NCI-H226 (cell line): ENCODE results near the gene CFAP161.
"Not testable (repeated sequence)": the region's sequence is repeated elsewhere in the genome, so short reads cannot be mapped to it uniquely, and the experiment has no call there.

Source experiments
- DNase-seq: peaks from one replicate; pipeline ENCODE4 v3.0.0-alpha.2; 2015

Gene CFAP161

DNA sequence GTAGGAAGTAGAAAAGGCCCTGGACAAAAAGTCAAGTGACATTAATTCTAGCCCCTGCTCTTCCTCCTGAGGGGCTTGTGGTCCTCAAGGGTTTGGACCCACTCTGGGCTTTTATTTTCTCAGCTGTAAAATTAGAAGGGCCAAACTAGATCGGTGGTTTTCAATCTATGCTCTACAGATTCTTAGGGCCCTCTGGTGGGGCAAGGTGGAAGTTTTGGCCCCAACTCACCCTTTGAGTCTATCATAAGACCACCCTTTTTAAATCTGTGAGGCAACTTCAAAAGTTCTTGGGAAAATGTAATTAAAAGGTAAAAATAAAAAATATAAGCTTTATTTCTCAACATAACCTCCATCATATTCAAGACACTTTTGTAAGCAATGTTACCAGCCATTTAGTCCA, 25.6 kb upstream of the CFAP161 start:
- DNase-seq, result no peak

DNA sequence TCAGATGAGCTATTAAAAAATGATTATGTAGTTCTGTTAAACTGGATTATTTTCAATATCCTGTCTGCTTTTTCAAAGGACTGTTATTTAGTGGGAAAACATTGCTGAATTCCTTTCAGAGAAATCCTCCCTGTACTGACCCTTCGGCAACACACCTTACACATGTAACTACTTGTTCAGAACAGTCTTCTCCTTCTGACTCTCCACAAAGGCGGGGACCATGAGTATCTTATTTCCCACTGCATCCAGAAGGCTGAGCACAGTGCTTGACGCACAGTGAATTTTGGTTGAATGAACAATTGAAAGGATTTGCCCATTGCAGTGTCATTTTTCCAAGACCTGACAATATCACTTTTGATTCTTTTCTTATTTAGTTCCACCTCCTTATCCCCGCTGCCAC, 23.1 kb upstream of the CFAP161 start:
- DNase-seq, result no peak

DNA sequence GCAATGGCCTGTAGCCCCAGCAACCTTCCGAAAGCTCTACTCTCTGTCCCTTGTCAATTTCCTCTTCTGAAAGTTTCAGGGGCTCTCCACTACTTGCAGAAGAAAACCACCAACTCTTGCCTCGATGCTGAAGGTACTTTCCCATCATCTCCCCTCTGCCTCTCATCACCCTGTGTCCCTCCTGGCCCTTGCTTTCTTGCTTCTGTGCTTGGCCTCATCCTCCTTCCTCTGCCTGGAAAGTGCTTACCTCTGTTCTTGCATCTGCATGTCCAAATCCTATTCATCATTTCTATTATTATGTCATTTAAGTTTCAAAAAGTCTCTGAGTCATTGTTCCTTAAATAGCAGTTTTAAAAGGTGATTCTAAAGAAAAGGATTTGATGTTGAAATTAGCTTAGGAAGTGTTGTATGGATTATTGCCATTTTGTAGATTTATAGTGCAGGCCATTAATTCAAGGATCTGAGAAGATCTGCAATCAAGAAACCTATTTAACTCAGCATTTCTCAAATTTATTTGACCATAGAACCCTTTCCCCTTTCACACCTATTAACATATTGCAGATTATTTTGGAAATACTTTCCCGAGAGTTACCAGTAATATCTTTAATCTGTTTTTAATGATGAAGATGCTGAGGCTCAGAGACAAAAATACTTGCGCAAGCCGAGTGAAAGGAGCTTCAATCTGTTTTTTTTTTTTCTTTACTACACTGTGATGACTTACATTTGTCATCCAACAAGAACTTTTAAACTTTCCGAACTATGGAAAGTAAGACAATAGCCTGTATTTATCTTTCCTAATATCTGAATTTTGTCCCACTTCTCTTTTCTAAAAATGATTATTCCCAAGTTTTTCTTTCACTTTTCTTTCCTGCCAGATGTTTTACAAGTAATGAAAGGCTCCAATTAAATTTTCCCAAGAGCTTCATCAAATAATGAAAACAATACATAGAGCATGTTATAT, 22.3 kb upstream of the CFAP161 start:
- DNase-seq, result no peak

DNA sequence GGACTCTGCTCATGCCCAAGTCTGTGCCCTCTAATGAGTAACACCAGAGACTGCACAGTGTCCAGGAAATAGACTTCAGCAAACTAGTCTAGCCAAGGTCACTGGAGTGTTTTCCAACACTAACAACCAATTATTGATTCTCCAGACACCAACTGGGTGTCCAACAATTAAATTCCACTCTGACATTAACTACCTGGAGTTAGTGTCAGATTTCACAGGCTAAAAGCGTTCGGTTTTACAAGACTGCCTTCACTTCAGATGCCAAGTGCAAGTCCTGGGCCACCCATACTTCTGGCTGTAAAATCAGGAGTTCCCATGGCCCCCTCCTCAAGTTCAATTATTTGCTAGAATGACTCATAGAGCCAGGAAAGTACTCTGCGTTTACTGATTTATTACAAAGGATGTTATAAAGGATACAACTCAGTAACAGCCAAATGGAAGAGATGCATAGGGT, 20.8 kb upstream of the CFAP161 start:
- DNase-seq, result no peak

DNA sequence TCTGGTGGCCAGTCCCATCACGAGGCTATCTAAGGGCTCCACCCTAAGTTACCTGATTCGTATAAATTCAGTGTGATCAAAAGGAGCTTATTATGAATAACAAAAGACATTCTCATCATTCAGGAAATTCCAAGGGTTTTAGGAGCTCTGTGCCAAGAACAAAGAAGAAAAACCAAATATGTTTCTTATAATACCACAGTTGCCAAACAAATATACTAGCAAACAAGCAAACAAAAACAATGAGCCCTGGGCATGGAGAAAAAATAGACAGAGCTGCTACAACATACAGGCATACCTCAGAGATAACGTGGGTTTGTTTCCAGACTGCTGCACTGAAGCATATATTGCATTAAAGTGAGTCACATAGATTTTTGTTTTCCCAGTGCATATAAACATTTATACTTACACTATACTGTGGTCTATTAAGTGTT, 20.2 kb upstream of the CFAP161 start:
- DNase-seq, result no peak

DNA sequence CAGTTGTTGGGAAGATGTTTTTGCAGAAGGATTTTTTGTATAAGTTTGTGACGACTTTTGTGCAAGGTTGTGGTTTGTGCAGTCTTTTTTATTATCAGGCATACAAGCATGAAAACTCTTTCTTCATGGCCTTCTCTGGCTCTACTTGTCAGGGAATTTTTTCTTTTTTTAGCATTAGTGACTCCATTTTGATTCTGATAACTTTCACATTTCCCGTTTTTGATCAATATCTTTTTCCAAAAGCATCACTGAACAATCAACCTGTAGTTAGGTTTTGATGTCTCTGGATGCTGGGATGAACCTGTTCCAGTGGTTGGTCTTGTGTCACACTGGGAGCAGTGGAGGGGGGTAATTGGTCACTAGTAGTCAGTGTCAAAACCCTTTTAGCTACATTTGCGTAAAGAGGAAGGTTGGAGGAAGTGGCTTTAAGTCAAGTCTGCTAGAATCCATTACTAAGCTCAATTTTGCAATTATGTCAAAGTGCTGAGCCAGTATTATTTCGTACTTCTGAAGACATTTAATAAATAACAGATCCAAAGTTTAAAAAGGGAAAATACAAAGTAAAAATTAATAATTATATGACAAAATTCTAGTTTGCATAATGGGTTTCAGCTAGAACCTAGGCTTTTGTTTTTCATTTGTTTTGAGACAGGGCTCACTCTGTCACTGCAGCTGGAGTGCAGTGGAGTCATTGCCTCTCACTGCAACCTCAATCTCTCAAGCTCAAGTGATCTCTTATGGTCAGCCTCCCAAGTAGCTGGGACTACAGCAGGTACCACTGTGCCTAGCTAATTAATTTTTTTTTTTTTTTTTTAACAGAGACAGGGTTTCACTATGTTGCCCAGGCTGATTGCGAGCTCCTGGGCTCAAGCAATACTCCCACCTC, 18.8 kb upstream of the CFAP161 start:
- no peak for DNase-seq

DNA sequence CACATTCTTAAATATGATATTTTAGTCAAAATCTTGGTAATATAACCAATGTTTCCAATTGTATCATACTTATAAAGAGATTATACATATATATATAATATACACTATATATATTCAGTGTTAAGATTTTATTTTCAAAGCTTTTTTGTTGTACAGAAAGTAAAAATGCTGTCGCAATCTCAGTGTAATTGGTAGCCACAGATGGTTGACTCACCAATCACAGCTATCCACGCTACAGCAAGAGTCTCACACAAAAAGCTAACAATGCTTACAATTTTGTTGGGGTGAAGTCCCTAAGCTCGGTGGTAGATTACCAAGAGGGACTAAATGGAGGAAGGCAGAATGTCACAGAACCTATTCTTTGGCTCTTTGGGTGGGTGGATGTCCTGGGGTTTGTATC, 16.9 kb upstream of the CFAP161 start:
- DNase-seq, result no peak

DNA sequence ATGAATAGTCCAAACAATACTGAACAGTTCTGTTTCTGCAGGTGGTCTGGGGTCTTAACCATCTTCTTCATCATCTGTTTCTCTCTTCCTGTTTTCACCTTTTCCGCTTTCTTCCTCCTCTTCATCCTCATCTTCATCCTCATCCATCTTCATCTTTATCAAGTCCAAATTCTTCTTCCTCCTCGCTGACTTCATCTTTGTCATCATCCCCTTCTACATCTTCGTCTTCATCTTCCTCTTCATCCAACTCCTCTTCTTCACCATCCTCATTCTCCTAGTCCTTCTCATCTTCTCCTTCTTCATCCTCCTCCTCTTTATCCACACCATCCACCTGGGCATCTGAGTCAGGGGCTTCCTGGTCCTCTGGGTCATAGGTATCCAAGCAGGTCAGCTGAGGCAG, 16.5 kb upstream of the CFAP161 start:
- DNase-seq, result no peak

DNA sequence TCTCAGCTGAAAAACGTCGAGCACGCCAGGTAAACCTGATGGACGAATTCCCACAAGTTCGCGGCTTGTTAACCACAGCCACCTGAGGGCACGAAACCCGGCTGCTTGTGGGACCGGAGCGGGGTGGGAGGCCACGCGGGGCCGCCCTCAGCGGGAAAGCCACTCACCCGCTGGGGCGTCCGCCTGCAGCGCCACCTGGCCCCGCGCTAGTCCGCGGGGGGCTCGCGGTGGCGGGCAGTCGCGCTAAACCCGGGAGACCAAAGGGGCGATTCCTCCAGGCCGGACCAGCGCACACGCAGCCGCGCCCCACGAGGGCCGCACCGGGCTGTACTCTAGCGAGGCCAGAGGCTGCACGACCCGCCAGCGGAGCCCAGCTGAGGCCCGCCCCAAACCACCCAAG, 15.7 kb upstream of the CFAP161 start:
- DNase-seq, result no peak

DNA sequence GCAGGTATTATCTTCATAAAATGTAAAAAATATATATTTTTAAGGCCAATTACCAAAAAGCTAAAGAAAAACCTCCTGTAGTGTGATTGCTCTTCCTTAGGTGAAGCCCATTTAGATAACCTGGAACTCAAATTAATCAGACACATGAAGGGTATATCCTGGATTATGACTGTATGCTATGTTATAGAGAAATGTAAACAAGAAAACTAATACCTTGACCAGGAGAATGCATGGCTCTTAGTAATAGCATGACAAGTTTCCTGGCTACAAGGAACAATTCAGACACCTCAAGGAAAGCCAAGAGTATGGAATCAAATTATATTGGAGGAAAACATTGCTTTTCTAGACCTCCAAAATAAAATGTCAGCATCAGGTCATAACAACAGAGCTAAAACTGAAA, 14.0 kb upstream of the CFAP161 start:
- DNase-seq, result no peak

DNA sequence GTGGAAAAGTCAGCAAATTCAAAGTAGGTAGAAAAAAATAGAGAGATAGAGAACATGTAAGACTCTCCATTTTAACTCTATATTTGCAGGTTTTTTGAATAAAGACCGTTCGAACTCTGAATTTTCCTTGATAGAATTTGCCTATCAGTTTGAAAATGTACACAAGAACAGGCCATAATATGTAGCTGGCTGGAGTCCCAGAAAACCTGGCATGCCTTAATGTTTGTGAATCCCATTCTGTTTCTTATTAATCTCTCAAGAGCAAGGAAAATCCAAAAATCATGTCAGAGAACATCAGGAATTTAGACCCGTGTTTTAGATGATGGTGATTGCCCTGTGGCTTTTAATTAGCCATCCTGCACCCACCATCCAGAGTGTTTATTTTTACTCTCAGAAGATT, 7.2 kb upstream of the CFAP161 start:
- no peak for DNase-seq

DNA sequence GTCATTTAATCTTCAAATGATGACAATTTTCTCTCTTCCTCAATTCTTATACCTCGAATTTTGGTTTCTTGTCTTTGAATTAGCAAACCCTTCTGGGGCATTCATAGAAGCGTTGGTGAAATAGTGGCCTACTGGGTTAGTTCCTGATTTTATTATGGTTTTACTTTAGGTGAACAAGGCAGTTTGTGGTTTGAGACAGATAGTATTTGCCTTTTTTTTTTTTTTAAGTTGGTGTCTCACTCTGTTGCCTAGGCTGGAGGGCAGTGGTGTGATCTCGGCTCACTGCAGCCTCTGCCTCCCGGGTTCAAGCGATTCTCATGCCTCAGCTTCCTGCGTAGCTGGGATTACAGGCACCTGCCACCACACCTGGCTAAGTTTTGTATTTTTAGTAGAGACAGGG, 7.4 kb downstream of the CFAP161 start:
- not testable (repeated sequence) for DNase-seq

DNA sequence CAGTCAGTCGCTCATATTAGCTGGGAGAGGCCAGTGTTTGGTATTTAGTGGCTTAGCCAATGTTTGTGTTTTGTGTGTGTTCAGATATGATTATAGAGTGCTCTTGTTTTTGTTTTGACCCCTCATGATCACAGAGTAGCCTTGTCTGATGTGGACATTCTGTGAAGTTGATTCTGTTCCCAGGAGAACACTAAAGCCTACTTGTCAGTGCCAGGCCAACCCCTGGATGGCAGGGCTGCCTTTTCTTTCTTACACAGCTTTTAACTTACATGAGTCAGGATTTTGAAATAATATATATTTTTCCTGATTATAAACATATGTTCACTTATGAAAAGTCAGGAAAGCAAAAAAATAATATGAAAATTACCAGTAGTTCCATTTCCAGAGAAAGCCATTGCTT, 11.9 kb downstream of the CFAP161 start:
- no peak for DNase-seq

DNA sequence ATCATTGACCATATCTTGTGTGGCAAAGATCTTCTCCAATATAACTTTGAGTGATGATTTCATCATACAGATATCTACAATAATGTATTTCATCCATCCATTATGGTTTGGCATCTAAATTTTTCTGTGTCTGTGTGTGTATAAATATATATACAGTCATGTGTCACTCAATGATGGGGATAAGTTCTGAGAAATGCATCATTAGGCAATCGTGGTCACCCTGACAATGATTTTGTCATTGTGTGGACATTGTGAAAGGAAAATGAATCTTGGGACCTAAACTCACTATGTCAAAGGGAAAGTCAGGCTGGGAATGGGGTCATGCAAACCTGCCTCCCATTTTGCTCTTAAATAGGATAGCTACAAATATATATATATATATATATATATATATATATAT, 12.4 kb downstream of the CFAP161 start:
- no peak for DNase-seq

DNA sequence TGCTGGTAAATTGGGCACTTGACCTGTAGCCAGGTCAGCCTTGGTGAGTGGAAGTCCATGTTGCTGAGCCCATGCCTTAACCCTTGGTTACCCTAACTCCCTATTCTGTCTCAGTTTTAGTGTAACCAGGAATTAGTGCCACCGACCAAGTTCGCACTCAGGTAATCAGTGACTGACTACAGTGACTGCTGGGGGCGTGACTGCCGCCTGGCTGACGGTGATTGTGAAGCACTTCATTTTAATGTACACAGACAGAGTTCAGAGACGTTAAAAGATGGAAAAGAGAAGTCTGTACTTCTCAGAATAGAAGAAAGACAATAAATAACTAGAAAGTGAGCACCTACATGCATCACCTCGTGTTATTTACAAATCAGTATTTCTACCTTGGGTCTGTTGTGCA, 17.3 kb downstream of the CFAP161 start:
- DNase-seq, result no peak

DNA sequence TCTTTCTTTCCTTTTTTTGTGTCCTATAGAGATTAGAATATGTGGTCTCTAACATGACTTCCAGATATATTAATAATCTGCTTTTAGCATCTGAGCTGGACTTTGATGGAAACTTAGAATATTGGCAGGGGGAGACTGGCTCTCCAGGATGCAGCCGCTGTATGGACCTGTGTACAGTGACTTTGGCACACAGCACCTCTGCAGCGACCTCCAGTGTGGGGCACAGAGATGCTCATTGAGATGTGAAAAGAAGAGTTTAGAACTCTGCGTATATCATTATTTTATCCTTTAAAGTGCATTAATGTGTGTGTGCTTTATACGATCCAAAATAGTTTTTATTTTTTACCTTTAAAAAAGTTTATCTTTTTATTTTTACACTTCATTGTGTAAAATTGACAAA, 18.3 kb downstream of the CFAP161 start:
- no peak for DNase-seq

DNA sequence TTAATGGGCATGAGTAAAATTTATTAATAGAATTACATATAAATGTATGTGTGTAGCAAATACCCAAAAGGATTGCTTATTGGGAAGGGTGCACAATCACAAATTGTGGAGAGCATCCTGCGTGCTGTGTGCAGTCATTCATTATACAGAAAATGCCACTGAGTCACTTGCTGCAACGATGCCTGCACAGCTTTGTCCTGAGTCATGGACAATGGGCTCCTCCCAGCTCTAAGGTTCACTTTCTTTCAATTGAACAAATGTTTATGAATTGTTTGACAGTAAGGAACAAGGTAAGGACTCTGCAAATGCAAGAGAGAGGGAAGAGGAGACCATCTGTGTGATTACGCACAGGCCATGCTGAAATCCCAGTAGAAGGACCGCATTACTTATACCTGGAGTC, 18.7 kb downstream of the CFAP161 start:
- DNase-seq, result no peak

DNA sequence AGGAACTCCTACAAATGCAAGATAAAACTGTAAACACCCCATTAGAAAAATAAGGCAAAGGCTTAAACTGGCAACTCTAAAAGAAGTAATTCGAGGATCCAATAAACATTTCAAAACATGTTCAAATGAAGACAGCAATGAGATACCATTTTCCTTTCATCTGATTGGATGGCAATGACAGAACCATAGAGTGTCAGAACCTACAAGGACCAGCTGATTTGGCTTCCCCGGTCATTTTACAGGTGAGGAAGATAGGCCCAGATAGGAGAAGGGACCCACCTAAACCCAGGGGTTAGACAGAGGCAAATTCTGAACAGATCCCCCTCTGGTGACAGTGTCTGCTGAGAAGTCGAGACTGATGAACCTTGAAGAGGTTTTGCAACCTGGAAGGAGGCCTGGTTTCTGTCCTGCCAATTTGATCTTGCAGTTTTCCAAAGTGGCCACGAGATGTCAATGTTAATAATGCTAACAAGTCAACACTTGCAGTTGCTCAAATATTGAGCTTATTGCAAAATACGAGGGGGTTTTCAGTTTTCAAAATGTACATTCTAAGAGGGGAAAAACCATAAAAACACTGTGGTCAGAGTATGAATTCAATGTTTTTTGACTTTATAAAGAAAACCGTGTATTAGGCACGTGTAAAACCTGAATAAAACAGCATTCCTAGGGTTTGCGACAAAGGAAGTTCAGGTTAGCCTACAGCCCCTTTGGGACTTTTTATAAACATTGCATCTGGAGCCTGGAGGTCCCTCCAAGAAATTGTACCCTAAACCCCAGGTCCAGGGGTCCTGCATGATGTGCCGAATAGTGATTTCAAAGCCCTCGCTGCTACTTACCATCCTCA, 21.5 kb downstream of the CFAP161 start:
- DNase-seq, result peak; percentile 57

DNA sequence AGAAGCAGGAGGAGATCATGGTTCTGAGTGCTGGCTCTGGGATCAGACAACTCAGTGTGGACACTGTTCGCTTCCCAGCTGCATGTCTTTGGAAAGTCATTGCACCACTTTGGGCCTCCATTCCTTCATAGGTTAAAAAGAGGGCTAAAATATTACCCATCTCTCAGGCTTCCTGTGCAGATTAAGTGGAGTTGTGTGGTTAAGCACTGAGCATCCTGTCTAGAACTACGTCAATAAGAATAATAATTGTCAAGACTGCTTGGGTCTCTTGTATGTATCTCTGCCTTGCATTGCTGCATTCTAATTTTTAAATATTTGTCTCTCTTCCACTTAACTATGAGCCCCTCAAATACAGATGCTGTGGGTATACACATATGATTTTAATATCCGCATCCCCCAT, 22.3 kb downstream of the CFAP161 start:
- no peak for DNase-seq

DNA sequence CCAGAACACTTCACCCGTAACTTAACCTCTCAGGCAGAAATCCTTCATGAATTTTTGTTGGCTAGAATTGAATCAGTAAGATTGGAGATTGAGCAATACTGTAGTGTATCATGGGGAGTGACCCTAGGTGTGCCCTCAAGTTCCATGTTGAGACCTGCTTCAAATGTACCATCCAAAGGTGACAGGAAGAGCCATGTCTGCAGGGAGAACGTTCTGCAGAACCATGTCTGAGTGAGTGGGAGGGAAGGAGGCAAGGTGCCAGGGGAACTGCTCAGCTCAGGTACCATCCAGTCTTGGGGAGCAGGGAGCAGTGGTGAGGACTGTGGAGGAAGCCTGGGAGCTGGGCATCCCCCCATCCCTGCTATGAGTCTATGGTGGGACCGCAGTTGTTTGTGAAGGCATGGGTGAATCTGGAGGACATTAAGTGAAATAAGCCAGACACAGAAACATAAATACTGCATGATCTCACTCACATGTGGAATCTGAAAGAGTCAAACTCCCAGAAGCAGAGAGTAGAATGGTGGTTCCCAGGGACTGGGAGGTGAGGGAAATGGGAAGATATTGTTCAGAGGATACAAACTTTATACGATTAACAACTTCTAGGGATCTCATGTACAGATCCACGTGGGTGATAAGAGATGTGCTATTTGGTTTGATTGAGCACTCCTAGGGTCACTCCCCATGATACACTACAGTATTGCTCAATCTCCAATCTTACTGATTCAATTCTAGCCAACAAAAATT, 23.3 kb downstream of the CFAP161 start:
- no peak for DNase-seq

DNA sequence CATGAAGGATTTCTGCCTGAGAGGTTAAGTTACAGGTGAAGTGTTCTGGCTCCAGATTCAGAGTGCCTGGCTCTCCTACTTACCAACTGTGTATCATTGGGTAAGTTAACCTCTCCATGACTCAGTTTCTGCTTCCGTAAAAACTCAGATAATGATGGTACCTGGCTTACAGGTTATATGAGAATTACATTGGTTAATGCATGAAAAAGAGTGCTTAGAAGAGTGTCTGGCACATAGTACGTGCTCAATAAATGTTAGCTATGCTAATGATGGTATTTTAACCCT, 23.8 kb downstream of the CFAP161 start:
- no peak for DNase-seq

DNA sequence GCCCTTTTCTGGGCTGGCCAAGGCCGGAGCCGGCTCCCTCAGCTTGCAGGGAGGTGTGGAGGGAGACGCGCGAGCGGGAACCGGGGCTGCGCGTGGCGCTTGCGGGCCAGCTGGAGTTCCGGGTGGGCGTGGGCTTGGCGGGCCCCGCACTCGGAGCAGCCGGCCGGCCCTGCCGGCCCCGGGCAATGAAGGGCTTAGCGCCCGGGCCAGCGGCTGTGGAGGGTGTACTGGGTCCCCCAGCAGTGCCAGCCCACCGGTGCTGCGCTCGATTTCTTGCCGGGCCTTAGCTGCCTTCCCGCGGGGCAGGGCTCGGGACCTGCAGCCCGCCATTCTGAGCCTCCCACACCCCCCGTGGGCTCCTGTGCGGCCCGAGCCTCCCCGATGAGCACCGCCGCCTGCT, 24.5 kb downstream of the CFAP161 start:
- DNase-seq, result not testable (repeated sequence)
